DND-41 (cell line): Measurements from ENCODE around the gene GNRH2.

ENCODE experiments used
- CTCF ChIP-seq: IDR thresholded peaks from 2 replicates; pipeline ENCODE4 v1.5.1; 2012; ENCODE audit warnings: borderline replicate concordance, low read length, moderate library complexity, mild to moderate bottlenecking; ENCODE audit not compliant: poor library complexity, severe bottlenecking; ENCODE audit errors: extremely low read depth
- EZH2 ChIP-seq: IDR thresholded peaks from 3 replicates; pipeline ENCODE4 v1.6.1; 2012; ENCODE audit warnings: borderline replicate concordance, low read depth, mild to moderate bottlenecking, moderate library complexity, low read length, inconsistent platforms; ENCODE audit not compliant: severe bottlenecking

DNA sequence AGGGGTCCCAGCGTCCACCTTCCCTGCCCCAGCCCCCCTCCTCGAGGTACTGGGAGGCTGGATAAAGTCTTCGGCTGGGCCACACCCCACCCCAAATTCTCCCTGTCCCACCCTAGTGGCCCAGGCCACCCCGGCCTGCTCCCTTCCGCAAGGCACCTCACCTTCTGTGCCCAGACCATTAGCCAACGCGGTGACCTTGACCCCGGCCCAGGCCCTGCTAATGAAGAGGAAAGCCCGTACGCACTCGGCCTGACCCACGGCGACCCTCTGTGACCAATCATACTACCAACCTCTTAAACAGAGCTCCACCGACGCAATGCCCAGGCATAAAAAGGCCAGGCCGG lies 27.8 kb downstream of the GNRH2 start:
- TF ChIP-seq EZH2 (no peak), CTCF (no peak)
